ENCODE measurements around the gene ADGRV1. TPM values are rescaled to one million over a fixed set of nuclear protein-coding genes. Genes with fewer than 3 reads are reported as not detected.
"Not testable (repeated sequence)": the region's sequence is repeated elsewhere in the genome, so short reads cannot be mapped to it uniquely, and the experiment has no call there.

The ADGRV1 gene
- total and polyA plus RNA-seq, 8 donors = 0.75 to 10.3 (median 4.0) TPM

GRCh38 chr5:91032125-91032524 lies 473.5 kb downstream of the ADGRV1 start:
- DNase-seq = no peak
- Histone ChIP-seq H3K4me3 (no peak overlapping the region), H3K9me3 (no peaks in the 10 kb centered on the region), H3K27me3 (no peaks in the 10 kb centered on the region), H3K27ac (no peak overlapping the region), H3K36me3 (no peaks in the 10 kb centered on the region), H3K4me1 (peaks cover 13 to 28% (median 20%) of the 10 kb centered on the region in 4 donors)
- intact Hi-C loops (cut with DNase I; ENCODE audit: low total_unique reads) = no loop called here
- WGBS, 5 donors = 87 to 95% (median 93%) methylated on average over 5 of the region's 5 CpGs
- TF ChIP-seq POLR2A (IDR thresholded peaks at IDR 0.05) (no peak), POLR2AphosphoS5 (IDR thresholded peaks at IDR 0.05) (no peak), EP300 (IDR thresholded peaks at IDR 0.05) (no peak)
- TF ChIP-seq, protein P1, sequence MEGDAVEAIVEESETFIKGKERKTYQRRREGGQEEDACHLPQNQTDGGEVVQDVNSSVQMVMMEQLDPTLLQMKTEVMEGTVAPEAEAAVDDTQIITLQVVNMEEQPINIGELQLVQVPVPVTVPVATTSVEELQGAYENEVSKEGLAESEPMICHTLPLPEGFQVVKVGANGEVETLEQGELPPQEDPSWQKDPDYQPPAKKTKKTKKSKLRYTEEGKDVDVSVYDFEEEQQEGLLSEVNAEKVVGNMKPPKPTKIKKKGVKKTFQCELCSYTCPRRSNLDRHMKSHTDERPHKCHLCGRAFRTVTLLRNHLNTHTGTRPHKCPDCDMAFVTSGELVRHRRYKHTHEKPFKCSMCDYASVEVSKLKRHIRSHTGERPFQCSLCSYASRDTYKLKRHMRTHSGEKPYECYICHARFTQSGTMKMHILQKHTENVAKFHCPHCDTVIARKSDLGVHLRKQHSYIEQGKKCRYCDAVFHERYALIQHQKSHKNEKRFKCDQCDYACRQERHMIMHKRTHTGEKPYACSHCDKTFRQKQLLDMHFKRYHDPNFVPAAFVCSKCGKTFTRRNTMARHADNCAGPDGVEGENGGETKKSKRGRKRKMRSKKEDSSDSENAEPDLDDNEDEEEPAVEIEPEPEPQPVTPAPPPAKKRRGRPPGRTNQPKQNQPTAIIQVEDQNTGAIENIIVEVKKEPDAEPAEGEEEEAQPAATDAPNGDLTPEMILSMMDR (IDR thresholded peaks at IDR 0.05) = no peak

DNA sequence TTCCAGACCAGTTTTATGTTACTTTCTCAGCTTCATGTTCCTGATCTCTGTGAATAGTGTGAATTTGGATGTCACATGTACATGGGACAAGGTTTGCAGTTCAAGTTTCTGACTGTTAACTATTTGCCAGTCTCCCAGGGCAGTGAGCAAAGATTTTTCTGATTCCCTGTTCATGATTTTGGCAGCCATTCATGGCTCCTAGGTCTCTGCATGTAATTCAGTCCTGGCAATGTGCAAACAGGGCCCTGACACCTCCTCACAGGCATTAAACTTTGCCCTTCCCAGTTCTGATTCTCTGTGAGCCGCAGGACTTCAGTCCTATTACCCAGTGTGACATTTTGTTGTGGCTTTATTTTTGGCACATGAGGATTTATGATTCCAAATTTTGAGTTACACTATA lies 474.8 kb downstream of the ADGRV1 start:
- H3K9me3 ChIP-seq = no peaks in the 10 kb centered on the region
- H3K27ac ChIP-seq = no peak overlapping the region
- H3K4me3 ChIP-seq = no peak overlapping the region
- WGBS, 5 donors = 33 to 68% (median 48%) methylated on average over 1 of the region's 1 CpG
- no peak for TF ChIP-seq POLR2A (IDR thresholded peaks at IDR 0.05)
- TF ChIP-seq, protein P1 (IDR thresholded peaks at IDR 0.05) = no peak
- no peak for TF ChIP-seq EP300 (IDR thresholded peaks at IDR 0.05)
- no peak for TF ChIP-seq POLR2AphosphoS5 (IDR thresholded peaks at IDR 0.05)
- no peak for DNase-seq
- intact Hi-C loops (cut with DNase I; ENCODE audit: low total_unique reads) = no loop called here
- no peaks in the 10 kb centered on the region for H3K36me3 ChIP-seq
- no peaks in the 10 kb centered on the region for H3K27me3 ChIP-seq
- peaks cover under 1 to 28% (median 8%) of the 10 kb centered on the region in 4 donors for H3K4me1 ChIP-seq

DNA sequence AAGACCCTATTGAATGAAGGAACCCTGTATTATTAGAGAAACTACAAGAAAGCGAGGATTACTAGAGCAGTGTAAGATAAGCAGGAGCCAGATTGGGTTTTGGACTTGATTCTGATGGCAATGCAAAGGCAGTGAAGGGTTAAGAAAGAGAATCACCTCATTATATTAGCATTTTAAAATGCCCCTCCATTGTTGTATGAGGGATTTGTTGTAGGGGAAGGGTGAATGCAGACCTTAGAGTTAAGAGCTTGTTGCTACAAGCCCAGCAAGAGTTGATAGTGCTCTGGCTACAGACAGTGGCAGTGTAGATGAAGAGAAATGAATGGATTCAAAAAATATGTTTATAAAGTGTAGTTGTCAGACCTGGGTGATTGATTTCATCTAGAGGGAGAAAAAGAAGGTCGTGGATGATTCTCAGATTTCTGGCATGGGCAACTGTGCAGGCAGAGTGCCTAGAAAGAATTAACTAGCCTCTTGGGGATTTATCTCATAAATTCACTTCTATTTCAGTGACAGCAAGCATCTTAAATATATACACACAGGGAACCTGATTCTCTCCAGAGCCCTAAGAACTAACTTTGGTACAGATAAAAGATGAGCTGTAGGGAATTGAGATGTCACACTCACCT lies 479.7 kb downstream of the ADGRV1 start:
- no peaks in the 10 kb centered on the region for H3K9me3 ChIP-seq
- peaks cover 0 to 35% (median 4%) of the 10 kb centered on the region in 4 donors for H3K4me1 ChIP-seq
- H3K27me3 ChIP-seq = no peaks in the 10 kb centered on the region
- no peak overlapping the region for H3K27ac ChIP-seq
- TF ChIP-seq POLR2A (IDR thresholded peaks at IDR 0.05) (no peak), EP300 (IDR thresholded peaks at IDR 0.05) (no peak), POLR2AphosphoS5 (IDR thresholded peaks at IDR 0.05) (no peak)
- TF ChIP-seq, protein P1 (IDR thresholded peaks at IDR 0.05) = no peak
- no peaks in the 10 kb centered on the region for H3K36me3 ChIP-seq
- DNase-seq = peak in 1 of 2 donors; percentile 36
- intact Hi-C loops (cut with DNase I; ENCODE audit: low total_unique reads) = no loop called here
- no peak overlapping the region for H3K4me3 ChIP-seq
- 45 to 63% (median 54%) methylated on average over 2 of the region's 2 CpGs for WGBS, 5 donors

GRCh38 chr5:91041132-91041531 lies 482.5 kb downstream of the ADGRV1 start:
- peaks cover 0 to 33% (median 2%) of the 10 kb centered on the region in 4 donors for H3K4me1 ChIP-seq
- intact Hi-C loops (cut with DNase I; ENCODE audit: low total_unique reads); H3K27me3 ChIP-seq; DNase-seq; H3K9me3 ChIP-seq; H3K27ac ChIP-seq; H3K36me3 ChIP-seq; H3K4me3 ChIP-seq: not testable (repeated sequence)
- WGBS, 5 donors = 83 to 100% (median 95%) methylated on average over 1 of the region's 1 CpG

DNA sequence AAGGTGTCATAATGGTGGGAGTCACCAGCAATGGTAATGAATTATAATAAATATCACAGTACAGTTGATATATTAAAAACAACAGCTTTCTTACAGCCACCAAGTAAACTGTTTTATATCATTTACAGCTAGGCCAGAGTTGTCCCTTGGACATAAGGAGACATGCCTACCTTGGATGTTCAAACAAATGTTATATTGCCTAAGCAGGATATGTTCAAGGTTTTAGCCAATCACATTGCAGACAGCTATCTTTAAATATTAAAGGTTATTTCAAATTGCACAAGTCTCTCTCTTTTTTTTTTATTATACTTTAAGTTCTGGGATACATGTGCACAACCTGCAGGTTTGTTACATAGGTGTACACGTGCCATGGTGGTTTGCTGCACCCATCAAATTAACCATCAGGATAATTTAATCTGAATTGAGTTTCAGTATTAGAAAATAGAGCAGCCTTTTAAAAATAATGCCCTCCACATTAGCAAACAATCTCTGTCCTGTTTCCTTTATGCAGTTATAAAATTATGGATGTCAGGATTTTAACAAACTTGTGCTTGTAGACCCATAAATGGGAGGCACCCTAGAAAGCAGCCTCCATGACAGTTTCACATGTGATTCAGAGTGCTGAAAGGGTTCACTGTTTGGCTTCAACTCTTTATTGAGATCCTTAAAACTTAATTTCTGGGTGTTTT lies 483.8 kb downstream of the ADGRV1 start:
- Histone ChIP-seq H3K4me1 (peaks cover 0 to 27% (median 2%) of the 10 kb centered on the region in 4 donors), H3K4me3 (no peak overlapping the region), H3K9me3 (peaks cover 0 to 7% (median 0%) of the 10 kb centered on the region in 4 donors), H3K36me3 (no peaks in the 10 kb centered on the region), H3K27ac (no peak overlapping the region), H3K27me3 (no peaks in the 10 kb centered on the region)
- intact Hi-C loops (cut with DNase I; ENCODE audit: low total_unique reads) = no loop called here
- DNase-seq = no peak
- WGBS, 5 donors = 82 to 98% (median 92%) methylated on average over 1 of the region's 1 CpG
- TF ChIP-seq POLR2A (IDR thresholded peaks at IDR 0.05) (no peak), POLR2AphosphoS5 (IDR thresholded peaks at IDR 0.05) (no peak), EP300 (IDR thresholded peaks at IDR 0.05) (no peak)
- TF ChIP-seq, protein P1 (IDR thresholded peaks at IDR 0.05) = no peak

Data from stomach (tissue), 9 donors.